T-helper 1 cell treated with Interleukin-12 subunit alpha and Interleukin-12 subunit beta and Interleukin-4 antibody, amounts not matched to agents 30 ng/mL and 1 ng/mL, for 36 hours (primary cell): ENCODE data around the gene P2RX1. TPM values are rescaled to one million over a fixed set of nuclear protein-coding genes. Genes with fewer than 3 reads are reported as not detected.

Source experiments
- intact Hi-C: fragments of 100-400 bp; cut with micrococcal nuclease; formaldehyde crosslinking; loops from one replicate; pipeline ENCODE4 v1.15.1; 2024
- total RNA-seq: library from RNA; stranded (reverse); gene quantifications from 2 replicates; pipeline ENCODE4 v1.2.3, GENCODE V29; 2022

P2RX1 gene
- total RNA-seq, 1 donor from 2014 or later: 0.32 TPM

- intact Hi-C loops: loop anchor here (10.0 kb wide), 1 partner anchor 375 kb away; the partner anchor contains the start of gene ANKFY1
Observed at GRCh38 chr17:3890082-3890877, 26.0 kb downstream of the P2RX1 start.

GRCh38 chr17:3889325-3890012 is 26.8 kb downstream of the P2RX1 start:
- intact Hi-C loops: loop anchor here (10.0 kb wide), 1 partner anchor 375 kb away; the partner anchor contains the start of gene ANKFY1

GRCh38 chr17:3888343-3889171 is 27.7 kb downstream of the P2RX1 start:
- intact Hi-C loops: no loop called here

- intact Hi-C loops: no loop called here
Observed at GRCh38 chr17:3887804-3888203, 28.5 kb downstream of the P2RX1 start.

GRCh38 chr17:3887394-3887793 is 28.9 kb downstream of the P2RX1 start:
- intact Hi-C loops: no loop called here

- intact Hi-C loops: no loop called here
Observed at GRCh38 chr17:3886776-3887175, 29.5 kb downstream of the P2RX1 start.

GRCh38 chr17:3885970-3886369 is 30.3 kb downstream of the P2RX1 start:
- intact Hi-C loops: no loop called here

- intact Hi-C loops: no loop called here
Observed at GRCh38 chr17:3885271-3885670, 31.0 kb downstream of the P2RX1 start.

- intact Hi-C loops: no loop called here
Observed at GRCh38 chr17:3884188-3884587, 32.1 kb downstream of the P2RX1 start.

- intact Hi-C loops: no loop called here
Observed at GRCh38 chr17:3882276-3882675, 34.0 kb downstream of the P2RX1 start.

GRCh38 chr17:3880983-3881382 is 35.3 kb downstream of the P2RX1 start:
- intact Hi-C loops: no loop called here

GRCh38 chr17:3879591-3880417 is 36.5 kb downstream of the P2RX1 start:
- intact Hi-C loops: no loop called here

GRCh38 chr17:3879186-3879585 is 37.1 kb downstream of the P2RX1 start:
- intact Hi-C loops: no loop called here

GRCh38 chr17:3877220-3877619 is 39.0 kb downstream of the P2RX1 start:
- intact Hi-C loops: no loop called here

- intact Hi-C loops: no loop called here
Observed at GRCh38 chr17:3875317-3875716, 40.9 kb downstream of the P2RX1 start.

GRCh38 chr17:3873862-3874261 is 42.4 kb downstream of the P2RX1 start:
- intact Hi-C loops: no loop called here

- intact Hi-C loops: loop anchor here (2.0 kb wide), 1 partner anchor 22 kb away; the partner anchor contains the start of gene CAMKK1
Observed at GRCh38 chr17:3870871-3871306, 45.4 kb downstream of the P2RX1 start.

GRCh38 chr17:3867606-3868005 is 48.7 kb downstream of the P2RX1 start:
- intact Hi-C loops: no loop called here

- intact Hi-C loops: no loop called here
Observed at GRCh38 chr17:3867106-3867505, 49.2 kb downstream of the P2RX1 start.

GRCh38 chr17:3866276-3866675 is 50.0 kb downstream of the P2RX1 start:
- intact Hi-C loops: no loop called here

GRCh38 chr17:3865176-3865575 is 51.1 kb downstream of the P2RX1 start:
- intact Hi-C loops: no loop called here
